GM11168 (cell line): ENCODE measurements around the gene NRARP.

ENCODE experiments used
- in situ Hi-C: fragments of 300-500 bp; cut with MboI; formaldehyde crosslinking; loops from one replicate; pipeline ENCODE4 v1.12.0; 2022; ENCODE audit warnings: low sequenced_read_pairs; ENCODE audit not compliant: unreplicated experiment

The NRARP gene

DNA sequence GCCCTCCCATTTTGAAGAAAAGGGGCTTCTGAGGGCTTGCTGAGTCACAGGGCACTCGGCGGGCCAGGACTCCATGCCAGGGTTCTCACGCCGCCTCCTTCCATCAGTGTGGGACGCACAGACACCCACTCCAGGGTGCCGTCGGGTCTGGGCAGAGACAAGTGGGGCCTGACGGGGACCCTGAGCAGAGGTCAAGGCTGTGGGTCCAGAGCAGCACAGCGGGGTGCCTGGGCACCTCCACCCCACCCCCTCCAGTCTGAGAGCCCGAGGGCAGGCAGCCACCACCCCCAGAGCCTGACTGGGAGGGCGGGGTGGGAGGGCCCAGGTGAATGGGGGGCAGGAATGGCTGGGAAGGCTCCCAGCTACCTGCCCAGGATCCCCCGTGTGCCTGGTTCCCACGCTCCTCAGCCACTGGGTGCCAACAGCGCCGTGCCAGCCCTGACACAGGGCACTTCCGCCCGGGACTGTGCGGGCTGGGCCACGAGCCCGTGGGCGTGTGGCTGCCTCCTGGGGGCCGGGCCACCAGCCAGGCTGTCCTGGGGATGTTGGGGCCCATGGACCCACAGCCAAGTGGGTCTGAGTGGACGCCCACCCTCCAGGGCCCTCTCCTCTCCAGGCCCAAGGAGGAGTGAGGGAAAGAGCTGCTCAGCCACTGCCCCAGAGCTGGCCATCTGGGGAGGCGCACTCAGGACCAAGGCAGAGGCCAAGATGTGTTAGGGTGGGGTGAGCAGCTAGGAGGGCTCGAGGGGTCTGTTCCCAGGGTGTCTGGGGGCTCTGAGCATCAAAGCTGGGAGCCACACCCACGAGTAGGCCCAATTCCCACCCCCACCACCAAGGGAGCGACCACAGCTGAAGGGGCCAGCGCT, 10.1 kb upstream of the NRARP start:
- in situ Hi-C loops: no loop called here

DNA sequence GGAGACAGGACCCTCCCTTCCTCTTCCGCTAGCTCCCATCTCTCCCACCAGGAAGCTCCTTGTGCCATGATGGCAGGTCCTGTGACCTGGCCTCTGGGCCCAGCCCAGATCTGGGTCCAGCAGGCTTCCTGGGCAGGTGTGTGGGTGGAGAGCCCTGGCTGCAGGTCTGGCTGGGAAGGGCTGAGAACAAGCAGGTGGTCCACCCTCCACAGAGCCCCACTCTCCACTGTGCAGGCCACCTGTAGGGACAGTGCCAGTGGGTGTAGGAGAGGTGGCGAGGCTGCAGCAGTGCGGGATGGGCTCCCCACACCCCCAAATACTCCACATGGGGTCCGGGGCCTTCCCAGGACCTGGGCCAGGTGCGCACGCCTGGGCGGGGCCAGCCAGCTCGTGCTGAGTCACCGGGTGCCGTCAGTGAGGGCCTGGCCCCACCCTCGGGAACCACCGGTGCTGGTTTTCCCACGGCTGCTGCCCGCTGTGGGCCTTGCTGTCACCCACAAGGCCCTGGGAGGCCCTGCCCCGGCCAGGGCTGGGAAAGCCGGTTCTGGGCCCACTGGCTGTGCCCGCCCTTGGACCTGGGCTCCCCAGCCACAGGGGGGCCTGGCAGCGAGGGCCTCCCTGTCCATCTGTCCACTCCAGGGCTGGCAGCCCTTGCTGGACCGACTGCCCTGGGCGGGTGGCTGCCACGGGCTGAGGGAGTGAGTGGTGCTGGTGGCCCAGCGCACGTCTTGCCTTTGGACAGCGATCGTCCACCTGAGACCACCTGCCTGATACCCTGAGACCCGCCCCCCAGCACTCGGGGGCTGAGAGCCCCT, 9.3 kb upstream of the NRARP start:
- in situ Hi-C loops: no loop called here

GRCh38 chr9:137310189-137311052, 8.3 kb upstream of the NRARP start:
- in situ Hi-C loops: no loop called here

- in situ Hi-C loops: no loop called here
Measured at GRCh38 chr9:137309368-137310188, 7.5 kb upstream of the NRARP start.

- in situ Hi-C loops: no loop called here
Measured at GRCh38 chr9:137308057-137308619, 6.1 kb upstream of the NRARP start.

GRCh38 chr9:137307255-137308056, 5.4 kb upstream of the NRARP start:
- in situ Hi-C loops: no loop called here

- in situ Hi-C loops: no loop called here
Measured at GRCh38 chr9:137306850-137307254, 4.8 kb upstream of the NRARP start.

DNA sequence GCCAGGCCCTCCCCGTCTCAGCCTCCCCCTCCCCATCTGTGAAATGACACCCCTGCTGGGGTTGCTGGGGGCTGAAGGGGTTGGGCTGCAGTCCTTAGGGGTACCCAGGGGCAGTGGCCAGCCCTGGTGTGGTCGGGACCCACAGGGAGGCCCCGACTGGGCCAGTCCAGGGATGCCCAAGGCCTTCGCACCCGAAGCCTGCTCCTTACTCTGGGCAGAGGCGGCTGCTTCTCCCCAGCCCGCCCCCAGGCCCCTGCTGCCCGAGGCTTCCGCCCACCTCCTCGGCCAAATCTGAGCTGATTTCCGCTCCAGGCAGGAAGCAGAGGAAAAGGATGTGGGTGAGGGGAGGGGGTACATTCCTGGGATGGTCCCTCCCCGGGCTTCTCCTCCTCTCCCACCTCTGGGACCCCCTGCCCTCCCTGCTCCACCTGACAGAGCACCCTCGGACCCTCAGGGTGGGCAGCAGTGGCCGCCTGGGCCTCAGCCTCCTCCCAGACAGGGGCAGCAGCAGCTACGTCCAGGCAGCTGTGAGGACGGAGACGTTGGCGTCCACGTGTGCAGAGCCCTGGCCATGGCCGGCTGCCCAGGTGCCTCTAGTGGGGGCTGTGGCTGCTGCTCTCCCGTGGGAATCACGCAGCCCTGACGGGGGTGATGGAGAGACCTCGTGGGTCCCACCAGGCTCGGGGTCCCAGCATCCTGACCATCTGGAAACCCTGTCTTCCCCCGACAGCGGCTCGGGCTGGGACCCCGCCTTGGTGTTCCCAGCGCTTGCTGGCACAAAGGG, 4.2 kb upstream of the NRARP start:
- in situ Hi-C loops: no loop called here

DNA sequence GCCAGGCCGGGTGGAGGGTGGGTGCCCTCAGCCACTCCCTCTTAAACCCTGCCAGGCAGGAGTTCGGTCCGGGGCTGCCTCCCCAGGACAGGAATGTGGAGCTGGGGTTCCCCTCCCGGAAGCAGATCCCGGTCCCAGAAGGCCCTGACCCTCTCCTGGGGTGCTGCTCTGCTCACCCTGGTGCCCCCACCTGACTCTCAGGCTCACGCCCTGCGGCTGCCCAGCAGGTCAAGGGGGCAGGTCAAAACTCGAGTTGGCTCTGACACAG, 3.7 kb upstream of the NRARP start:
- in situ Hi-C loops: no loop called here

DNA sequence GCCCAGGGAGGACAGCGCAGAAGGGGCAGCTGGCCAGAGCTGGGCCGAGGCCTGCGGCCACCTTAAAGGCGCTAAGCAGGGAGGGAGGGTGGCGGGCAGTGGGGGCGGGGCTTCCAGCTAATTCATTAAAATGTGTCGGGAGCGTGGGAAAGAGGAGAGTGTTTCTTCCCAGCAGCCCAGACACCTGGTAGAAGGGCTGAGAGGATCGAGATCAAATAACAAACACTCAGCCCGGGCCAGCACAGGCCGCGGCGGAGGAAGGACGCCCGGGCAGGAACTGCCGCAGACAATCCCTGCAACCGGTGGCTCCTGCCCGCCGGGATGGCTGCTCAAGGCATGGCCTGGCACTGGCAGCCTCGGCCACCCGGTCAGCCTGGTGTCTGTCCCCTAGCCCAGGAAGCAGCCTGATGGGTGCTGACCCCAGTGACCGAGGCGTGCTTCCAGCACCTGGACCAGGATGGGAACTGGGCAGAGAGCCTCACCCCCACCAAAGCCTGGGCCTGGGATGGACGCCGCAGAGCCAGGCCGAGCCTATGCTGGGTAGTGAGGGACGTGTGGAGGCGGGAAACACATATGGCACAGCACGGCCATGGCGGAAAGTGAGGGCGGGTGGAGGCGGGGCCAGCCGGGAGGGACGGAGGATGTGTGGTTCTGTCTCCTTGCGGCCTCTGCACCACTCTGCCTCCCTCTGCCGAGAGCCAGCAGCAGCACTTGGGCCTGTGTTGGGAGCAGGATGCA, 3.2 kb upstream of the NRARP start:
- in situ Hi-C loops: no loop called here

DNA sequence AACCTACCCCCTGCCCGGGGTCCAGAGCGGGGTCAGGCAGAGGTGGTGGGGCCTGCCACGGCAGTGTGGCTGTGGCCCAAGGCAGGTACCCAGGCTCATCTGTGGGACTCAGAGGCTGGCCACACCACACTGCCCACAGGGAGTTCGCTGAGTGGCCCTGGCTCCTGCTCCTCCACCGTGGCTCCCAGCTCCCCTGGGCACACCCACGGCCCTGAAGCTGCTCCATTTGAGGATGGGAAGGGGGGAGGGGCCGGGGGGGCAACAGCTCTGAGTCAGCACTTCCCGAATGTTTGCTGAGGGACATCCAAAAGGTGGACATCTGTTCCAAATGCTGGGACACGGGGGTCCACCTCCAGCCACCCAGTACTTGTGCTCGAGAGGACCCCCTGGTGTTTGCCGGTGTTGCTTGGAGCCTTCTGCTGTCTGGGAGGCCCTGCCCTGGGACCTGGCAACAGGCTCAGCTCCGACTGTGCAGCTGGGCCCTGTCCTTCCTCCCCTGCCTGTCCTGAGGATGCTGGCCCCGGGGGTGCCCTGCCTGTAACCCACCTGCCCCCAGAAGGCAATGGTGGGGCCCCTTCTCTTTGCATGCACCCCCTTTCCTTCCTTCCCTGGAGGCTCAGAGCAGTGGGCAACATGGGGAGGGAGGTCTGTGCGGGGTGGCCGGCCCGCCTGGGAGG, 2.5 kb upstream of the NRARP start:
- in situ Hi-C loops: no loop called here

- in situ Hi-C loops: no loop called here
Measured at GRCh38 chr9:137303893-137304382, 1.9 kb upstream of the NRARP start.

DNA sequence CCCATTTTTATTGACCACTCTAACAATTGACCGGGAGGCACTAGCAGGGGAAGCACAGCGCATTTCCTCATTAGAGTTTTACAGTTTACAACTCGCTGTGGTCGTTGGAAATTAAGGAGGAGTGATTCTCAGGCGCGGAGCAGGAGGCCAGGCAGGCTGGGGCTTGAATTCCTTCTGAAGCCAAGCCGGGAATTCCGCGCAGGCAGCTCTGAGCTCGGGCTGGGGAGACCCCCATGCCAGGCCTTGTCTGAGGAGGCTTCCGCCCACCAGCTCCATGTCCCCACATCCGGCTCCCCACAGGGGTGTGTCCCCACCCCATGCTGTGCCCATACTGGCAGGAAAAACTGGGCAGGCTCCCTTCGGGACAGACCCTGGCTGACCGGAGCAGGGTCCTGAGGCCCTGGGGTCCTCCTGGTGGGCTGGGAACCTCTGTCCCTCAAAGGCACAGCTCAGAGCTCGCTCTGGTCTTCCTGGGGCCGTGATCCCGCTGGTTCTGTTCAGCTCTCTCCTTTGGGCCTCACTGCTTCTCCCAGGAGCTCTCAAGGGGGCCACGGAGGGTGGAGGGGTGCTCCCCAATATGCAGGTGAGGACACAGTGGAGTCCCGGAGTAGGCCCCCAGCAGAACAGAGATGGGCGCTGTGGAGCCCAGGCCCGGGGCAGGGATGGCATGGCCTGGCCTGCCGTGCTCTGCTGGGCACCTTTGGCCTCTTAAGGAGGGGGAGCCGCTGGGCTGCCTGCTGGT, 1.3 kb upstream of the NRARP start:
- in situ Hi-C loops: no loop called here

GRCh38 chr9:137302449-137303150, 529 bp upstream of the NRARP start:
- in situ Hi-C loops: no loop called here
